Measurements from ENCODE around the gene KSR1.

DNA sequence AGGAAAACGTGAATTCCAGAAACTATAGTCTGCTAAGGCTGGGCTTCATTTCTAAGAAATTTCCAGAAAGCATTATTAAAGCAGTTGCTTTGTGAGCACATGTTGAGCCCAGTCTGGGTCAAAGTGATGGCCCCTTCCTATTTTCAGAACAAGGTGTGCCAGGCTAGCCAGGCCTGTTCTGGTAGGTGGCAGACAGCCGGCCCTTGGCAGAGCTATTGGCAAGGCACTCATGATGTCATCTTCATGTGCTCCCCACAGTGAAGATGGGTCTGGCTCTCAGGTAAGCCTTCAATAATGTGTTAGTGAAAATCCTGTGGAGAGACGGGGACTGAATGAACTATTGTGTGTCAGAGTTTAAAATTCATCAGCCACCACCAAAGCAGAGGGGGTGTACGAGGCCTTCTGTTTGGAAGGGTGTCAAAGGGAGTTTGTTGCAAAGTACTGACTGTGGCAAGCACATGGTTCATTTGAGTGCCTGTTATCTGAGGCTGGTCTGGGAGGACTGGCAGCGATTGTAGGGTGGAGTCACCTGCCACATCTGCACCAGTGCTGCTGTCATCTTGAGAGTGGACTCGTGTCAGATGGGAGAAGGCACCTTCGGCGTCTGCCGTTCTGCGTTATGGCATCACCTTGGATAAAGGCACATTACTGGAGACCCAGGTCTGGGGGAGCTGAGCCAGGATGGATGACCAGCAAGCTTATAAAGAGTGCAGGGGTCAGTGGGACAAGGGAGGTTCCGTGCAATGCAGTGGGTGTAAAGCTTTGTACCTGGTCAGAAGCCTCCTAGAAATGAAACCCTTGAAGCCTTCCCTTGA, 43.4 kb downstream of the KSR1 start:
- TF ChIP-seq, protein P1, sequence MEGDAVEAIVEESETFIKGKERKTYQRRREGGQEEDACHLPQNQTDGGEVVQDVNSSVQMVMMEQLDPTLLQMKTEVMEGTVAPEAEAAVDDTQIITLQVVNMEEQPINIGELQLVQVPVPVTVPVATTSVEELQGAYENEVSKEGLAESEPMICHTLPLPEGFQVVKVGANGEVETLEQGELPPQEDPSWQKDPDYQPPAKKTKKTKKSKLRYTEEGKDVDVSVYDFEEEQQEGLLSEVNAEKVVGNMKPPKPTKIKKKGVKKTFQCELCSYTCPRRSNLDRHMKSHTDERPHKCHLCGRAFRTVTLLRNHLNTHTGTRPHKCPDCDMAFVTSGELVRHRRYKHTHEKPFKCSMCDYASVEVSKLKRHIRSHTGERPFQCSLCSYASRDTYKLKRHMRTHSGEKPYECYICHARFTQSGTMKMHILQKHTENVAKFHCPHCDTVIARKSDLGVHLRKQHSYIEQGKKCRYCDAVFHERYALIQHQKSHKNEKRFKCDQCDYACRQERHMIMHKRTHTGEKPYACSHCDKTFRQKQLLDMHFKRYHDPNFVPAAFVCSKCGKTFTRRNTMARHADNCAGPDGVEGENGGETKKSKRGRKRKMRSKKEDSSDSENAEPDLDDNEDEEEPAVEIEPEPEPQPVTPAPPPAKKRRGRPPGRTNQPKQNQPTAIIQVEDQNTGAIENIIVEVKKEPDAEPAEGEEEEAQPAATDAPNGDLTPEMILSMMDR (IDR thresholded peaks at IDR 0.05 in 2 of 3, conservative IDR thresholded peaks at IDR 0.05 in 1 of 3; ENCODE audit: insufficient read depth in 2 of 3, low read depth in 1 of 3, low read length in 3 of 3): no peak
- TF ChIP-seq HIVEP1 (CRISPR knock-in tag; IDR thresholded peaks at IDR 0.05) (no peak), EZH2 (IDR thresholded peaks at IDR 0.05; ENCODE audit: borderline replicate concordance, low read depth, low read length) (no peak), RFX5 (IDR thresholded peaks at IDR 0.05; ENCODE audit: low read depth, low read length) (no peak), GABPB1 (CRISPR knock-in tag; IDR thresholded peaks at IDR 0.05) (no peak), ERF (CRISPR knock-in tag; IDR thresholded peaks at IDR 0.05) (no peak), RAD21 (CRISPR knock-in tag; conservative IDR thresholded peaks at IDR 0.05 in 1 of 2, IDR thresholded peaks at IDR 0.05 in 1 of 2) (no peak), PHF8 (IDR thresholded peaks at IDR 0.05; ENCODE audit: borderline replicate concordance, low read length) (no peak)
- TF ChIP-seq, protein P2, sequence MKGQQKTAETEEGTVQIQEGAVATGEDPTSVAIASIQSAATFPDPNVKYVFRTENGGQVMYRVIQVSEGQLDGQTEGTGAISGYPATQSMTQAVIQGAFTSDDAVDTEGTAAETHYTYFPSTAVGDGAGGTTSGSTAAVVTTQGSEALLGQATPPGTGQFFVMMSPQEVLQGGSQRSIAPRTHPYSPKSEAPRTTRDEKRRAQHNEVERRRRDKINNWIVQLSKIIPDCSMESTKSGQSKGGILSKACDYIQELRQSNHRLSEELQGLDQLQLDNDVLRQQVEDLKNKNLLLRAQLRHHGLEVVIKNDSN (CRISPR knock-in tag; IDR thresholded peaks at IDR 0.05): no peak
- TF ChIP-seq, protein P3, sequence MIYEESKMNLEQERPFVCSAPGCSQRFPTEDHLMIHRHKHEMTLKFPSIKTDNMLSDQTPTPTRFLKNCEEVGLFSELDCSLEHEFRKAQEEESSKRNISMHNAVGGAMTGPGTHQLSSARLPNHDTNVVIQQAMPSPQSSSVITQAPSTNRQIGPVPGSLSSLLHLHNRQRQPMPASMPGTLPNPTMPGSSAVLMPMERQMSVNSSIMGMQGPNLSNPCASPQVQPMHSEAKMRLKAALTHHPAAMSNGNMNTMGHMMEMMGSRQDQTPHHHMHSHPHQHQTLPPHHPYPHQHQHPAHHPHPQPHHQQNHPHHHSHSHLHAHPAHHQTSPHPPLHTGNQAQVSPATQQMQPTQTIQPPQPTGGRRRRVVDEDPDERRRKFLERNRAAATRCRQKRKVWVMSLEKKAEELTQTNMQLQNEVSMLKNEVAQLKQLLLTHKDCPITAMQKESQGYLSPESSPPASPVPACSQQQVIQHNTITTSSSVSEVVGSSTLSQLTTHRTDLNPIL (CRISPR knock-in tag; IDR thresholded peaks at IDR 0.05): no peak
